Measurements from ENCODE around the gene LRRC32.

Gene LRRC32, protein sequence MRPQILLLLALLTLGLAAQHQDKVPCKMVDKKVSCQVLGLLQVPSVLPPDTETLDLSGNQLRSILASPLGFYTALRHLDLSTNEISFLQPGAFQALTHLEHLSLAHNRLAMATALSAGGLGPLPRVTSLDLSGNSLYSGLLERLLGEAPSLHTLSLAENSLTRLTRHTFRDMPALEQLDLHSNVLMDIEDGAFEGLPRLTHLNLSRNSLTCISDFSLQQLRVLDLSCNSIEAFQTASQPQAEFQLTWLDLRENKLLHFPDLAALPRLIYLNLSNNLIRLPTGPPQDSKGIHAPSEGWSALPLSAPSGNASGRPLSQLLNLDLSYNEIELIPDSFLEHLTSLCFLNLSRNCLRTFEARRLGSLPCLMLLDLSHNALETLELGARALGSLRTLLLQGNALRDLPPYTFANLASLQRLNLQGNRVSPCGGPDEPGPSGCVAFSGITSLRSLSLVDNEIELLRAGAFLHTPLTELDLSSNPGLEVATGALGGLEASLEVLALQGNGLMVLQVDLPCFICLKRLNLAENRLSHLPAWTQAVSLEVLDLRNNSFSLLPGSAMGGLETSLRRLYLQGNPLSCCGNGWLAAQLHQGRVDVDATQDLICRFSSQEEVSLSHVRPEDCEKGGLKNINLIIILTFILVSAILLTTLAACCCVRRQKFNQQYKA

DNA sequence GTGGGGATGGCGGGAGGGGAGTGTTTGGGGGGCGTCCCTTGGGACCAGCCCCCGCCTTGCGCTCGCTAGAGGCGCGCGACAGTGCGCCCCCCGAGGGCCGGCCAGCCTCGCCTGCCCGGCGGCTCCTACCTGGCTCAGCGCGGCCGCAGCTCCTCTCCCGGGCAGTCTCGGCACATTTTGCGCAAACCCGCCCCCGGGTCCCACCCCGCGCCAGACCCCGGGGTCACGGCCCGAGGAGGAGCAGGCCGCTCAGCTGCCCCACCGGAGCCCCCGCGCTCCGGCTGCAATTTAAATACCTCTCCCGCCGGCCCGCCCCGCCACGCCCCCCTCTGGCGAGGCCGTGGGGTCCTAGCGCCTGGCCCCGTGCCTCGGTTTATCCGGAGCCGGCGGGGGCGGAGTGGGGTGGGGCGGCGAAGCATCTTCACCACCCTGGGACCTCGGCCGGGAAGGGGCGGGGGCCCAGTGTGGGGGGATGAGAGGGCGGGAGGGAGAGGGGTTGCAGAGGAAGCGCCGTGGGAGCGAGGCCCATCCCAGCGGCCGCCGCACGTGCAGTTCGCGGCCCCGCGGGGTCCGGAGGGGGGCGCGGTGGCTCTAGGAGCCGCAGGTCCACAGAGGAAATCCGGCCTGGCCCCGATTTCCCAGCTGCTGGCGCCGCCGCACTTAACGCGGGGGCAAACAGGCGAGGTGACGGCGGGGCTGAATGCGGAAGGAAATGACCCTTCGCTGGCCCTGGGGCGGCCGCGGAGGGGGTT is at the start of gene LRRC32:
LRRC32 (minus strand) TSS at position 263 of the 752 bp plus-strand sequence. CDS start 4,793 bp downstream, outside the sequence.
- no peak for DNase-seq (ENCODE audit: low read depth in 2 of 2)

DNA sequence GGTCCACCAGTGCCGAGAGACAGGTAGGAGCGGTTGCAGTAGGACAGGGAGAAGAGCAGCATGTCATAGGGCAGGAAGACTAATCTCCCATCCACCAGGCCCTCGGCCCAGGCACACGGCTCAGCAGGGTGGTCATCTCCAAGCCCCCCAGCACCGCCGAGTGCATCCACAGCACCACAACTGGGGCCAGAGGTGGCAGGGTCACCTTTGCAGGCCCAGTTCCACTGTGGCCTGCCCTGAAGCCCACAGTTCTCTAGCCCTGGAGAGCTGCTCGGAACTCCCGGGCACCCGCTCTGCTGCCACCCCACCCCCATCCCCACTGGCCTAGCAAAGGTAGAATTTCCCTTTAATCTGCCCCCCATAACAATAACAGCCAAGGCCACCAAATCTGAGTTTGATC is 49.1 kb upstream of the LRRC32 start:
- DNase-seq (ENCODE audit: low read depth in 2 of 2) = no peak

DNA sequence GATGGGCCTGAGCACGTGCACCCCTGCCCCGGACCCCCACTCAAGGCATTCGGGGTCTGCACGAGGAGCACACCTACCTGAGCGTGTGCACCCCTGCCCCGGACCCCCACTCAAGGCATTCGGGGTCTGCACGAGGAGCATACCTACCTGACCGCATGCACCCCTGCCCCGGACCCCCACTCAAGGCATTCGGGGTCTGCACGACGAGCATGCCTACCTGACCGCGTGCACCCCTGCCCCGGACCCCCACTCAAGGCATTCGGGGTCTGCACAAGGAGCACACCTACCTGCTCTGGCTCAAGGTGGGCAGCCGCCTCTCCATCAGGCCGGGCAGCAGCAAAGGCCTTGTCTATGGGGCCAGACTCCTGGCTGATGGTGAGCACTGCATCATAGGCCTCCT is 48.7 kb upstream of the LRRC32 start:
- no peak for DNase-seq (ENCODE audit: low read depth in 2 of 2)

DNA sequence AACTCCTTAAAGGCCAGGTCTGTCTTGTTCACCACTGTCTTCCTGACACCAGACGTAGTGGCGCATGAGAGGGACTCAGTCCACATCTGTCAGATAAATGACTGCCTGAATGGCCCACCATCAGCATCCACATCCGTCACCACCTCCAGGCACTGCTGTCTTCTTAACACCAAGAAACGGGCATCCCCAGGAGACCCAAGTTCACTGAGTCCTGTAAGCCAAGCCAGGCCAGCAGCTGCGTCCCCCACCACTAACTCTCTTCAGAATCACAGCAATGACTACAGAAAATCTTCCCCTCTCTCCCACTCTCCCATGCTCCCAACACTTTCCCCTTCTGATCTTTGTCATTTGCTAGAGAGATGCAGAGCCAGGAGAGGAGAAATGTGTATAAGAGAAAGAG is 47.3 kb upstream of the LRRC32 start:
- no peak for DNase-seq (ENCODE audit: low read depth in 2 of 2)

DNA sequence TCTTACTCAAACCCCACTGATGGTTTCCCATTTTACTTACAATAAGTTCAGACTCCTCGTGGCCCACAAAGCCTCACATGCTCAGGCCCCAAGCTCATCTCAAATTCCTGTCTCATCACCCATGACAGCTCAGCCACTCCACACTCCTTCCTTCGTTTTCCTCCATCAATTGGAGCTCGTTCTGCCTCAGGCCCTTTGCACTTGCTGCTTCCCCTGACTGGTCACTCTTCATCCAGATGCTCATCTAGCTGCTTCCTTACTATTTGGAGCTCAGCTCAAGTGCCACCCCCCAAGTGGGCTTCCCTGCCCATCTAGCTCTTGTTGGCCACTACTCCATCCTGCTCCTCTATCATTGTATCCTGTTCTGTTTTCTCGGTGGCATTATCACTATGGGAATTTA is 46.8 kb upstream of the LRRC32 start:
- no peak for DNase-seq (ENCODE audit: low read depth in 2 of 2)

DNA sequence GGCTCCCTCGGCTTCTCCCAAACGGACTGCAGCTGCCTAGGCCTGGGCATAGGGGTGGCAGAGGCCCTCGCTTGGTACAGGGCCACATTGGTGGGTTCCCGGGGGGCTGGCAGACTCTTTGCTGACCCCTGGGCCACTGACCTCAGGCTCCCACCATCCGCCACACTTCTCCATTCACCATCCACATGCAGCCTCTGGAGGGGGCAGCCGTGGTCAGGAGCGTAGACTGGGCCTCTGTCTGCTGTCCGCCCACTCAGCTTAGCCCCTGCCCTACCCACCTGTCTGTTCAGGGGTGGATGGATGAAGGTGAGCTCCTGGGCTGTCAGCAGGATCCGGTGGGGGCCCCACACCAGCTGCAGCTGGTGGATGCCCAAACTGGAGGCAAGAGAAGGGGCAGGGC is 45.7 kb upstream of the LRRC32 start:
- no peak for DNase-seq (ENCODE audit: low read depth in 2 of 2)

DNA sequence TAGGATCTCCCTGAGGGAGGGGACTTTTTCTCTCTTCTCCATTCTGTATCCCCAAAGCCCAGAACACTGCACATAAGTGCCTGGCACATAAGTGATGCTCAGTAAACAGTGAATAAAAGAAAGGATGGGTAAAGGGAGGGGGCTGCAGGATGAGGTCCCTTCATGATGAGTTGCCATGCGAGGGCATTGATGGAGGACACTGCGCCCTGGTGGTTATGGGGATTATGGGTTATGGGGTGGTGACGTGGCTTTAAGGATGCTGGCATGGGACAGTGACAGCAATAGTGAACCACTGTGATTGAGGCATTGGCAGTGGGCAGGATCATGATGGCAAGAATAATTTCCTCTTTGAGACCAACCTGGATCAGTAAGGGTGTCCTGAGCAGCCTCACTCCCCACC is 43.9 kb upstream of the LRRC32 start:
- DNase-seq (ENCODE audit: low read depth in 2 of 2) = no peak

DNA sequence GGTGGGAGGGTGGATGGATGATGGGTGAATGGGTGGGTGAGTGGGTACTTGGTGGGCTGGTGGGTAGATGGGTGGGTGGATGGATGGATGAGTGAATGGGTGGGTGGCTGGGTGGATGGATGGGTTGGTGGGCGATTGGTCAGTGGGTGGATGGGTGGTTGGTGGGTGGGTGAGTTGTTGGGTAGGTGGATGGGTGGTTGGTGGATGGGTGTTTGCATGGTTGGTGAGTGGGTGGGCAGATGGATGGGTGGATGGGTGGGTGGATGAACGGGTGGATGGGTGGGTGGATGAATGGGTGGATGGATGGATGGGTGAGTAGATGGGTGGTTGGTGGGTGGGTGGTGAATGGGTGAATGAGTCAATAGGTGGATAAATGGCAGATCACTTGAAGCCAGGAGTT is 43.0 kb upstream of the LRRC32 start:
- DNase-seq (ENCODE audit: low read depth in 2 of 2) = no peak

DNA sequence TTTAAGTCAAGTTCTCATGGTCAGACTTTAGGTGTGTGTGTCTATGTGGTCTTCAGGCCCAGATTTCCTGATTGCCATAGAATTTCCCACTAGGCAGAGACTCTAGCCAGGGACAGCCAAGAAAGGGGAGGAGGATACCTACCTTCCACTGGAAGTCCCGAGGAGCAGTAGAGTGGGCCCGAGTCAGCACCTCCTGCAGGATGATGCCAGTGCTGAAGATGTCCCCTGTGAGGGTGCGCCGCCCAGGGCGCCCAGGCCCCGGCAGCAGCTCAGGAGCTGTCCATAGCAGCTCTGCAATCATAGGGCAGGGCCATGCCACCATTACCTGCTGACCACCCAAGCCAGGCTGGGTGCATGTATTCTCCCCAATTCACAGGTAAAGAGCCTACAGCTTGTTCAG is 41.6 kb upstream of the LRRC32 start:
- DNase-seq (ENCODE audit: low read depth in 2 of 2) = no peak

DNA sequence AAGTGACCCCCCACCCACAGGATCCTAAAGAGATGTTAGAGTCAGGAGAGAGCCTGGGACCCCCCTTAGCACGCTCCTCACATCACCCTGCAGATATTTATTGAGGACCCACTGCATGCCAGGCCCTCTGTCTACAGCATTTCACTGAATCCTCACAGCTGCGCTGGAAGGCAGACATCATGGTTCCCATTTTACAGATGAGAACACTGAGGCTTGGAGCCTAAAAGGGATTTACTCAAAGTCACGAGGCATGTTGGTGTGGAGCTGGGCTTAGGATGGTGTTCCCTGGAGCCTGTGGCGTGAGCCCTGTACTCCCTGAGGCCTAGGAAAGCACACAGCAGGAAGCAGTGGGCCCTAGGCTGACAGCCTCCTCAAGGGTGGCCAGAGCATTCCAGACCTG is 39.2 kb upstream of the LRRC32 start:
- no peak for DNase-seq (ENCODE audit: low read depth in 2 of 2)

DNA sequence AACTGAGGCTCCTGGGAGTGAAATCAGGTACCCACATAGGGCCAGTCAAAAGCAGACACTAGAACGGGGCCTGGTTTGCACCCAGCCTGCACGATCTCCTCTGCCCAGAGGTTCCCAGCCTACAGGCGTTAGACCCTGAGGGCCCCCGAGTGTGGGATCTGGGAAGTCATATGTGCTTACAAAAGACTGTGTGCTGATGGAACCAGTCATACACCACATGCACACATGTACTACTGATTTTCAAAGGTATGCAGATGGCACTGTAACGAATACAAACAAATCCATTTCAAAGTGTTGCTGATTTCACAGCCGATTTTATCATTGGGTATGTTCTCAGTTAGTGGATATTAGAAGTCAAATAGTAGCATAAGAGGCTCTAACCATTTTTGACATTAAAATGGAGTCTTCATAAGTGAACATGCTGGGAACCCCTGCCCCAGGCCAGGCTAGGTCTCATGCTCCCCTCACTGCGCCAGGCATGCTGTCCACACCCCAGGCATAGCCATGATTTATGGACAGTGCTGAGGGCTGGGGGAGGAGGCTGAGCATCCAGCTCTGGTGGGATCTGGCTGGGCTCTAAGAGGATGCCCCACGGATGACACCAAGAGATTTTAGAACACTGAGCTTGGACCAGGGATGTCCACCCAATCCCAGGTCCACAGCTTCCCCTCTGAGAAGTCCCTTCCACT is 38.6 kb upstream of the LRRC32 start:
- DNase-seq (ENCODE audit: low read depth in 2 of 2) = no peak

DNA sequence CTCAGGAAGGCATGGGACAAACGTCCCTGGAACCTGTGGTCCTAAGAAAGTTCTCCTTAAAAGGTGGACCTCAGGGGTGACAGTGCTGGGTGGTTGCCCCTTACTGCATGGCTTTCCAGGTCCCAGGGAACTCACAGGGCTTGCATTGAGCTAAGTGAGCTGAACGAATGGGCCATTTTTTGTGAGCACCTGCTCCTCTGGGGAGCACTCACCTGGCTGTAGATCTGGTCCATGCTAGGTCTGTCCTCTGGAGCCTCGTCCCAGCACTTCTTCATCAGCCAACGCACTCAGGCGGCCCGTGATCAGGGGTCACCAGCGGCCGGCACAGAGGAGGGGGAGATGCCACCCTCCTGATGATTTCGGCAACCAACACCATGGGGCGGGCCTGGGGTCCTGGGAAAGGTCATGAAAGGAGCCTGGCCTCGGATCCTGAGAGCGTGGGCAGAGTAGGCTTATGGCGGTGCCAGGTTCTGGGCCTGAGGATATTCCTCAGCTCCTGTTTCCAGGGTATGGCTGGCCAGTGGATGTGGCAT is 36.8 kb upstream of the LRRC32 start:
- DNase-seq (ENCODE audit: low read depth in 2 of 2) = no peak

DNA sequence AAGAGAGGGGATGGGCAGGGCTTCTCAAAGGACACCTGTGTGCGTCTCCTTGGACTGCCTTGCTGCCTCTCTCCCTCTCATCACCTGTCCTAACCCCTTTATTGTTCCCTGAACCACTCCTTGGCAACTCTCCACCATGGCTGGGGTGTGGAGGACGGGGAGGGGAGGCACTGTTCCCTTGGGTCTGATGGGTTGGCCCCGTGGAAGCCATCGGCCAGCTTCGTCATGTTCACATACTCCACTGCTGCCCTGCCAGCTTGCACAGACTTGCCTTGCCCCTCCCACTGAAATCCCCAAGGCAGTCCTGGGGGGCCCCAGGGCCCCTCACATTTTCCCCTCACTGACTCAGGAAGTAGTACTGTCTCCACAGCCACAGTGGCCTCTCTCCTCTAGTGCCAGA is 36.1 kb upstream of the LRRC32 start:
- no peak for DNase-seq (ENCODE audit: low read depth in 2 of 2)

DNA sequence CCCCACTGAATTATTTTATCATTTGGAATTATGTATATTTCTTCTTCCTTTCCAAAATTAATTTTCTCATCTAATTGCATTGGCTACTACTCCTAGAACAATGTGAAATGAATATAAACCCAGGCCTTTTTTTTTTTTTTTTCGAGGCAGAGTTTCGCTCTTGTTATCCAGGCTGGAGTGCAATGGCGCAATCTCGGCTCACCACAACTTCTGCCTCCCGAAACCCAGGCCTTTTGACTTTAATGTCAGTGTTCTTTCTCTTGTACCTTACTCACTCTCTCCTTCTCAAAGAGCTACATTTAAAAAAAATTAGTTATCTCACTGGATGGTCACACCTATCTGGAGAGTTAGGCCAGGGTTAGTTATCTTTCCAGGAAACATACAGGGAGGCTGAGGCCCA is 35.3 kb upstream of the LRRC32 start:
- no peak for DNase-seq (ENCODE audit: low read depth in 2 of 2)

DNA sequence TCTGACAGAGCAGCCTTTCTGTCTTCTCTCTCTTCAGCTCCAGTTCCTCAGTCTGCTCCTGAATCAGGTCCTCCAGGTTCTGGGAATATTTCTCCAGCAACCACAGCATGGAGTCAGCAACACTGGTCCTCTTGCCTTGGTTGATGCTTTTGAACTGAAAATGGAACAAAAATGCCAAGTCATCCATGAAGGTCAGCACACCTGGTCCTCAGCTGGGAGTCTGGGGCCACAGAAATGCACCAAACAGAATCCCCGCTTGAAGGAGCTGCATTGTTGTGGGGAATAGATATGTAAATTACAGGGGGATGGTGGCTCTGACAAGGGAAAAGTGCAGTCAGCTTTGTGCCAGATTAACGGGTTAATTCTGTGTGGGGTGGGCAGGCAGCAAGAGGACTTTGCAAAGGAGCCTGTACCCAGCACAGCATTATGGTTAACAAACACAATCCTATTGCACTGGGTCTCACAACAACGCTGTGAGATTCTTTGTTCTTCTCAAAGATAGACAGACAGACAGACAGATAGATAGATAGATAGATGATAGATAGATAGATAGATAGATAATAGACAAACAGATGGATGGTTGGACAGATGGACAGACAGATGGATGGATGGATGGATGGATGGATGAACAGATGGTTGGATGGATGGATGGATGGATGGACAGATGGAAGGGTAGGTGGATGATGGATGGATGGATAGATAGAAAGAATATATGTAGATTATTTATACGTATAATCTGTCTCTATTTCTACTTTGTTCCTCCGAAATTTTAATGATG is 33.8 kb upstream of the LRRC32 start:
- DNase-seq (ENCODE audit: low read depth in 2 of 2) = no peak

DNA sequence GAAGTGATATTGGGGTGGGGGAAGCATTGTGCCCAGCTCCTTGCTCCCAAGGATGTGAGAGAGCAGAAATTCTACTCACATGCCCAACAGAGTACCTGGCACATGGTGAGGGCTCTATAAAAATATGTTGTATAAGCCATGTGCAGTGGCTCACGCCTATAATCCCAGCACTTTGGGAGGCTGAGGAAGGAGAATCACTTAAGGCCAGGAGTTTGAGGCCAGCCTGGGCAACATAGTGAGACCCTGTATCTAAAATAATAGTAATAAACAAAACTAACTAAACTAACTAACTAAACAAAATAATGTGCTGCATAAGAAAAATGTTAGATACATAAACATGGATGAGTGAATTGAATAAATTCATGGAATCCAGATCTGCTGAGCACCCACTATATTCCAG is 33.2 kb upstream of the LRRC32 start:
- DNase-seq (ENCODE audit: low read depth in 2 of 2) = no peak

DNA sequence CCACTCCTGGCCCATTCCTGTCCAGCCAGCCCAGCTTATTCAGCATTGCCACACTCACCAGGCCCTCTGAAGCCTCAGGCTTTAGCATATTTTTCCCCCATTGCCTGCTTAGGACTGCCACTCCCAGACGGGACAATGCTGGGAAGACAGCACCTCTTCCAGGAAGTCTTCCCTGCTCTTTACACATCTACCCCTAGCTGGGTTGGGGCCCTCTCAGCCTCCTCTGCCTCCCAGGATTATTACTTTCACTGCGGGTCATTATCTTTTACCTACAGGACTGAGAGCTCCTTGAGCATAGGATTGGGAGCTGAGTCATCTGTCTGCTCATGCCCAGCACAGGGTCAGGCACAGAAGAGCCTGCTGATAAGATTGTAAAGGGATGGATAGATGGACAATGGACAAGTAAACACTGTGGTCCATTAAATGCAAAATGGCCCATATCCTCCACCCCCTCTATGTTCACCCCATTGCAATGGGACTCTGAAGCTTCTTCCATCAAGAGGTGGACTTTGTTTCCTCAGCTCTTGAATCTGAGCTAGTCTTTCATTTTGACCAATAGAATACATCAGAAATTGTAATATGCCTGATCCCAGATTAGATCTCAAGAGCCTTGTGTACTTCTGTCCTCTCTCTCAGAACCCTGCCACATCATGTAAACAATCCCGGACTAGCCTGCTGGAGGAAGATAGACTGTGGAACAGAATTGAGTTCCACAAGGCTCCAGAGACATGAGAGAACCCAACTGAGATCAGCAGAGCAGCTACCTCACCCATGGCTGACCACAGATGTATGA is 32.0 kb upstream of the LRRC32 start:
- DNase-seq (ENCODE audit: low read depth in 2 of 2) = no peak

DNA sequence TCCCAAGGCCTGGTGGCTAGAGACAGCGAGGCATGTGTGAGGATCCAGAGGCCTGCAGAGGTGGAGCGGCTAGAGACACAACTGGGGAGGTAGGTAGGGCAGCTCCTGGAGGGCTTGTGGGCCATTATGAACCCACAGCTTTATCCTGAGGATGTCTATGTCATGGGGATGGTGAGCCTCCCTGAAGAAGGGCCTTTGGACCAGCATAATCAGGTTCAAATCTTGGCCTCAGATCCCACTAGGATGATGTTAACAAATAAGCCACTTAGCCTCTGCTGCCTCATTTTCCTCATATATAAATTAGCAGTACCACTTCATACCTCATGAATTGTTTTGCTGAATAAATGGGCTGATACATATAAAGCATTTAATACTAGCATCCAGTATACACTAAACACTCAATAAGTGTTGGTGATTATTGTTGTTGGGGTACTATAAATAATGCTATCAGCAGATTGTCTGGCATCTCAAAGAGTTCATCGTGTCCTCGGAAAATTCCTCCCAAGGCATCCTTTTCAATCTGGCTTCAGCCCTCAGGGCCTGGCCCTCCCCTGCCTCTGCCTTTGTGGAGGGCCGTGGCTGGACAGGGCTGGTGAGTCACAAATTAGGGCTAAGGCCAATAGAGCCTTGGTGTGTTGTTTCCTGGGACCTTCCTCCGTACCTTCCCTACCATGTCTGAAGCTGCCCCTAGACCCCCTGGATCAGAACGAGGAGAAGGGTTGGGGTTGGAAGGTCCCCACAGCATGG is 30.9 kb upstream of the LRRC32 start:
- no peak for DNase-seq (ENCODE audit: low read depth in 2 of 2)

Measured in fibroblast of skin of left biceps (primary cell).